GM21447 (cell line): ENCODE results near the gene RPH3AL.

Experiments used
- ATAC-seq: cut with Tn5 transposase; IDR thresholded peaks from one replicate; pipeline ENCODE4 v1.9.1; 2021; ENCODE audit not compliant: unreplicated experiment

Gene RPH3AL

DNA sequence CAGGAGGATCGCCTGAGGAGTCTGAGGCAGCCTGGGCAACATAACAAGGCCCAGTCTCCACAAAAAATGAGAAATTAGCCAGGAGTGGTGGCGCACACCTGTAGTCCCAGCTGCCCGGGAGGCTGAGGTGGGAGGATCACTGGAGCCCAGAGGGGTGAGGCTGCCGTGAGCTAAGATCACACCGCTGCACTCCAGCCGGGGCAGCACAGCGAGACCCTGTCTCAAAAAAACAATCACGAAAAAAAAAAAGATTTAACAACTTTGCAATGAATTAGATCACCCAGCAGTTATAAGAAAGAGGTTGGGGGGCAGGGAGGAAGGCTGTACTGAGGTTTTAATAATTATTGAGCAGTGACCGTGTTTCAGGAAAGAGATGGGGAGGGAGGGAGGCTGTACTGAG lies 49.4 kb downstream of the RPH3AL start:
- no peak for ATAC-seq

DNA sequence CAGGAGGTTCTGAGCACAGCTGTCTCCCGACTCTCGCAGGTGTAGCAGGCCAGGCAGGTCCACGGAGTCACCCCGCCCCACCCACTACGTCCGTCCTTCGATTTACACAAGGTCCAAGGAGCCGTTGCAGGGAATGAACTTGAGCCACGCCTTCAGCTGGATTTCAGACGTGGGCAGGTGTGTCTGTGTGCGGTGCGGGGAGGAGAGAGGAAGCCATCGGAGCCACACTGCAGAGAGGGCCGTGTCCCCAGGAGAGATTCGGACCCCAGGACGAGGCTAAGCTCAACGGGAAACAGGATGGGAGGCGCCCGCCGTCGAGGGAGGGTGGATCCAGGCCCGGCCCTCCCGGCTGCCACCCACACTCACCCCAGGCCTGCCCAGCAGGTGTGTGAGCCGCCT lies 50.3 kb downstream of the RPH3AL start:
- no peak for ATAC-seq

GRCh38 chr17:301681-302299 lies 50.8 kb downstream of the RPH3AL start:
- ATAC-seq = no peak

- no peak for ATAC-seq
These were observed 51.7 kb downstream of the RPH3AL start for GRCh38 chr17:300881-301280.

DNA sequence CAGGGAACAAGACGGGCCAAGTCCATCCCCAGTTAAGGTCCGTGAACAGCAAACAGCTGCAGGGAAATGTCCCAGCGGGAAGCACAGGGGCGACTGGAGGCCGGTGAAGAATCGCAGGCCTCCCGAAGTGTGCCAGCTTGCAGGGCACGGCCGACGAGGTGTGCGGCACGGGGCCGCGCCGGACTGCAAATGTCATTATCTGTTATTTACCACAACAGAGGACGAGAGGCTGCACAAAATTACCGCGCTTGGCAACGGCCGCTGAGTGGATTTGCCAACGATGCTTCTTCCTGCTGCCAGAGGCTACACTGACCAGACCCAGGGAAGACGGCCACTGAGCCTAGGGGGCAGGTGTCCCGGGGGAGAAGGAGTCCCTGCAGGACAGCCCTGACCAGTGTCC lies 53.1 kb downstream of the RPH3AL start:
- ATAC-seq = no peak

DNA sequence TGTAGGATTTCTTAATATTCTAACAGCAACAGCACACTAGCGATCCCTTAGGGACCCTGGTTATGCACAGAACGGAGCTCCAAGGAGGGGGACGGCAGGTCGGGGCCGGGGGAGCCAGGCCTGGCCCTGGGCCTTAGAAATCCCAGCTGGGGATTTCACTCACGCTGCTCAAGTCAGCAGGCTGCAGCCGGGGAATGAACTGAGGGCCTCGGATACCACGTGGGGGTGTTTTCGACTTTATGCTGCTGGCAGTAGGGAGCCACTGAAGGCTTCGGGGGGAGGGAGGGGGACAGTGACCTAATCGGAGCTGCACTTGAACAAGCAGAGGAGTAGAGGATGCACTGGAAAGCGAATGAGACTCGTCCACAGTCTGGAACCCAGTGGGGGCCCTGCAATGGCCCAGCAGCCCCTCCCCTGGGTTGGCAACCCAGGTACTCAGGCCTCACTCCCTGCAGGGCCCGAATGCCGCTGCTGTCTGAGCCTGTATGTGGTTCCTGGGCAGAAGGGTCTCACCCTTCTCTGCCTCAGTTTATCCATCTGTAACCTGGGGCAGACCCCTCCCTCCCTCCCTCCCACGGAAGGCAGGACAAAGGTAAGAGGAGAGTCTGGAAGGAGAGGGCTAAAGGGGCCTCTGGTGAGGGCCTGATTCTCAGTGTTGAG lies 53.7 kb downstream of the RPH3AL start:
- ATAC-seq = no peak

DNA sequence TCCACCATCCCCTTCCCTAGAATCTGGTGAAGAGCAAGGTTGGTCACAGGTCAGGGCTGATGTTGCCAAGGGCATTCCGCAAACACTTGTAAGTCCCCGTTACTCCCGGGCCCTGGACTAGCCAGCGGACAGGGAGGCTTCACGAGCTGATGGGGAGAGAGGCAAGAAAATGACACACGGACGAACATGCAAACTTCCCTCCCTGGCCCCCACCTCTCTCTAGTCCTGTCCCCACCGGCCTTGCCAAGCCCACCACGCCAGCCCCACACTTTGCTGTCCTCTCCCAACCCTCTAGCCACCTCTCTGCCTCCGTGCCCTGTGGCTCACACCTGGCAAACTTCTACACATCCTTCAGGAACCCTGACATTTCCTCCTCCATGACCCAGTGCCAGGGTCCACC lies 54.8 kb downstream of the RPH3AL start:
- no peak for ATAC-seq

DNA sequence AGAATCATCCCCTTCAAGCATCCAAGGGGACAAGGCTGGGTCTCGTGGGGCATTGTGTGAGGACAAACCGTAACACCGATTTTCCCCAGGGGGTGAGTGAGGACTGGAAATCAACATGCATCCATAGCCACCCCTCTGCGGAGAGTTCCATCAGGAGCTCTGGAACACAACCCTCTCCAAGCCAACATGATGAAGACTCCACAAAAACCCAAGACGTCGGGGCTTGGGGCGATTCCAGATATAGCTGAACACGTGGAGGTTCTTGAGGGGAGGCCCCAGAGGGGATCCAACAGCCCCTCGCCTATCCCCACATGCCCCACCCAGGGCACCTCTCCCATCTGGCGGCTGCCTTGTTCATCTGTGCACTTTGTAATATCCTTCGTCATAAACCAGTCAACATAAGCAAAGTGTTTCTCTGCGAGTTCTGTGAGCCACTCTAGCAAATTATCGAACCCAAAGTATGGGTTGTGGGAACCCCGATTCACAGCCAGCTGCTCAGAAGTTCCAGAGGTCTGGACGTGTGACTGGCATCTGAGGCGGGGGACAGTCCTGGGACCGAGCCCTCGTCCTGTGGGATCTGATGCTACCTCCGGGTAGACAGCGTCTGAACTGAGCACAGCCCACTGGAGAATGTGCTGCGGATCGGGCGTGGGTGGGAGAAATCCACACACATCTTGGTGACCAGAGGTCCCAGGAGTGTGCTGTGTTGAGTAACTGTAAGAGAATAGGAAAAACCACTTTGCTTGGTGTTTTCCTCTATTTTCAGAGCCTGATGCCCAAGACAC lies 55.5 kb downstream of the RPH3AL start:
- no peak for ATAC-seq

DNA sequence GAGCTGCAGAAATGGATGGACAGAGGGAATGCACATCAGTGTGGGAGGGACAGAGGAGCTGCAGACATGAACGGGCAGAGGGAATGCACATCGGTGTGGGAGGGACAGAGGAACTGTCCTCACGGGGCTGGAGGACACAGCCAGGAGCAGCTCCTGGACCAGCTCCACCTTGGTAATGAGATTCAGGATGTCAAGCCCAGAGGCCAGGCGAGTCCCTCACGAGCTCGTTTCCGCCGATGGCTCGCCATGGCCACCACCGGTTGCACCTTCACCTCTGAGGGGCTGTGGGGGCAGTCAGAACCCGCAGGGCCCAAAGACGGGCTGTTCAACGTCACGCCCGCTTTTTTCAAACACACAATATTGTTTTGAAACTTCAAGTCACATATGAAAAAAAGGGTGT lies 56.2 kb downstream of the RPH3AL start:
- ATAC-seq = no peak

- ATAC-seq = no peak
These were observed 59.9 kb downstream of the RPH3AL start for GRCh38 chr17:292531-293382.

DNA sequence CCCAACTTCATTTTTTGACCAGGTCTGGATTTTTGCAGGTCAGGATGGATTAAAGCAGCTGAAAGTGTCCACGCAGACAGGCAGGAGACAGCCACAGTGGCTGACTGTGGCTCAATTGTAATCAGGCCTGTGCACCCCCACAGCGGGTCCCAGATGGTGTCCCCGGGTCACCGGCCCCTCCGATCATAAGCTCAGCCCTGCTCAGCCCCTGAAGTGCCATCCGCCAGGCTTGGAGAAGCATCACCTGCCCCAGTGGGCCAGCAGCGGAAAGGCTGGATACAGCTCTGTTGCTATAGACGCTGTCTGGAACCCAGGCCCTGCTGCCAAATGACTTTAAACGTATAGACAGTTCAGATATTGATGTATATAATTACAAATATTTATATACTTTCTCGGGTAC lies 60.6 kb downstream of the RPH3AL start:
- ATAC-seq = no peak

DNA sequence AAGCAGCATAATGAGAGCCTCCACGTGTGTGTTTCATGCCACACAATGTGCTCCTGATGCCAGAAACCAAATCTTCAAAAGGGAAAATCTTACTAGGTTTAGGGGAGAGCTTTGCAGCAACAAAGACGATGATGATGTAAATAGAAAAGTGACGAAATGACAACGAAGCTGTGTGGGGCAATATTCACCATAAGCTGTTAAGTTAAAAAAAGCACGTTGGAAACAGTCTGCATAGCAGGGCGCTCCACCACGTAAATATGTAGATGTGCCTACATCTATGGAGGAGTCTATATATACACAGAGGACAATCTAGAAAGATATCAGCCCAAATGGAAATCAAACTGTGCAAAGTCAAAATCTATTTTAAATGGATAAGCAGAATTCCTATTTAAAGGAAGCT lies 61.0 kb downstream of the RPH3AL start:
- ATAC-seq = no peak

DNA sequence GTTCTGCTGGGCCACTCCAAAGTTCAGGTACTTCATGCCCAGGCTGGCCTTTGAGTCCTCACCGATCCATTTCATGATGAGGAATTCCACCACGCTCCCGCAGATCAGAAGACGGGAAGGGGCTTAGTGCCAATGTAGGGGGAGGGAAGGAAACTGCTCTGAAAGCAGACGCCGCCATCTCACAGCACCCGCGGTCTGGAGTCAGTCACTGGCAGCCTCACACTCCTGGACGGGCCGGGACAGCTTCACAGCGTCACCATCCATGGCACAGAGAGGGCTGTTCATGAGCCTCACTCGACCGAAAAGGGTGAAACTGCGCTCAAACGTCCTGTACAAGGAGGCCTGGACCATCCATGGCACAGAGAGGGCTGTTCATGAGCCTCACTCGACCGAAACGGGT lies 62.0 kb downstream of the RPH3AL start:
- no peak for ATAC-seq

- ATAC-seq = no peak
These were observed 62.5 kb downstream of the RPH3AL start for GRCh38 chr17:290121-290521.

DNA sequence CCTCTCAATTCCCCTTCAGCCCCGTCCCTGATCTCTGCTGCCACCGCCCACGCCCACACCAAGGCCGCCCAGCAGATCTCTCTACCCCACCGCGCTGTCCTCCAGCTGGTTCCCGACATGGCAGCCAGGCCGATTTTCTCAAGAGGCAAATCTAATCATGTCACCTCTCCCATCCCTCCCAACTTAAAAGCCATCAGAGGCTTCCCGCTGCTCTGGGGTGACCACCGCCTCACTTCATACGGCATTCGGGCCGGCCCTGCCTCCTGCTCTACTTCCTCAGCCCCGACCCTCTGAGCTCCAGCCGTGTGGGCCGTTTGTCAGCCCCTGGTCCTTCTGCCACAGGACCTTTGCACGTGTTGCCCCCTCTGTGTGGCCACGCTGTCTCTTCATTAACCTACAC lies 63.2 kb downstream of the RPH3AL start:
- no peak for ATAC-seq

DNA sequence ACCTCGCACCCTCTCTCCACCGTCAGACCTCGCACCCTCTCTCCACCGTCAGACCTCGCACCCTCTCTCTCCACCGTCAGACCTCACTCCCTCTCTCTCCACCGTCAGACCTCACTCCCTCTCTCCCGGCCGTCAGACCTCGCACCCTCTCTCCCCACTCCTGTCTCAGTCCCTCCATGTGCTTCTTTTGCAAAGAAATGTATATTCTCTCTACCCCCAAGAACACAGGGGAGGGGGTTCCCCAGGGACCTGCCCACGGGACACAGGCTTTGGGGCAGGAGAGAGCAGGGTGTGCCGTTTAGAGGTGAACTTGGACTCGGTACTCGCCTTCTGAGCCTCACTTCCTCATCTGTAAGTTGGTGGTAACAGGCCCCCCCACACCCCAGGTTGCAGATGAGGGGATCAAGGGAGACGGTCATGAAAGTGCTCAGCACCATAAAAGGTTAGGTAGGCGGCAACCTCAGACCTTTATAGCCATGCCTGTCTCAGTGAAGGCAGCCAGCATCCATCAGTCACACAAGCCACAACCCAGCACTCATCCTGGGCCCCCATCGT lies 63.7 kb downstream of the RPH3AL start:
- ATAC-seq = no peak

GRCh38 chr17:286571-286970 lies 66.0 kb downstream of the RPH3AL start:
- no peak for ATAC-seq

GRCh38 chr17:285751-286422 lies 66.7 kb downstream of the RPH3AL start:
- ATAC-seq = no peak

GRCh38 chr17:284676-285355 lies 67.8 kb downstream of the RPH3AL start:
- no peak for ATAC-seq
